SK-N-SH (cell line): ENCODE results near the gene TRPC6. TPM values are rescaled to one million over a fixed set of nuclear protein-coding genes. Genes with fewer than 3 reads are reported as not detected.

Experiments
- CTCF ChIA-PET: fragments of 300-600, 350-600 bp; formaldehyde crosslinking; extraction: SDS; loops from one replicate; lab custom pipeline; 2021; lab: Yijun Ruan, JAX
- POLR2A ChIA-PET: fragments of 350-600 bp; sonication (Branson Sonifier 250); formaldehyde crosslinking; extraction: SDS; loops from one replicate; lab custom pipeline; 2020; ENCODE audit warnings: antibody characterized with exemption, inconsistent platforms; lab: Yijun Ruan, JAX
- DNase-seq: peaks from one replicate; pipeline ENCODE4 v3.0.0; 2012
- H2AFZ ChIP-seq: fragments of 200-600 bp; sonication (generic); 2 replicates; pipeline ENCODE4 v1.8.1; 2016; ENCODE audit warnings: antibody characterized with exemption, mild to moderate bottlenecking, low read depth
- H3F3A ChIP-seq: fragments of 200-600 bp; sonication (generic); replicated peaks from 2 replicates; pipeline ENCODE3; 2016; ENCODE audit warnings: antibody characterized with exemption, mild to moderate bottlenecking; ENCODE audit not compliant: insufficient read depth
- H3K27ac ChIP-seq, 2 experiments: fragments of 200-500 bp in 1 of 2; fragments of 200-600 bp in 1 of 2; sonication (Bioruptor generic) in 1 of 2; sonication (generic), shearing (Covaris generic) in 1 of 2; 2 replicates each; pipeline versions ENCODE4 v1.5.1 to v1.6.1; 2014 to 2016; ENCODE audit warnings: low read depth in 2 of 2, inconsistent platforms in 1 of 2, low read length in 1 of 2, mild to moderate bottlenecking in 1 of 2, mixed read lengths in 1 of 2
- H3K27me3 ChIP-seq: fragments of 200-600 bp; sonication (generic), shearing (Covaris generic); 2 replicates; pipeline ENCODE4 v1.6.1; 2016; ENCODE audit warnings: mixed run types; ENCODE audit not compliant: insufficient read depth
- H3K36me3 ChIP-seq, 2 experiments: fragments of 200-500 bp in 1 of 2; fragments of 200-600 bp in 1 of 2; sonication (Bioruptor generic) in 1 of 2; sonication (generic) in 1 of 2; replicated peaks in 1 of 2; 2 replicates each; pipeline versions ENCODE3 to v1.5.1; 2014 to 2016; ENCODE audit warnings: low read length in 1 of 2, mild to moderate bottlenecking in 1 of 2; ENCODE audit not compliant: insufficient read depth in 2 of 2, control insufficient read depth in 1 of 2
- H3K4me1 ChIP-seq, 2 experiments: fragments of 200-500 bp in 1 of 2; fragments of 200-600 bp in 1 of 2; sonication (Bioruptor generic) in 1 of 2; sonication (generic), shearing (Covaris generic) in 1 of 2; 2 replicates each; pipeline versions ENCODE4 v1.5.1 to v1.6.1; 2014 to 2016; ENCODE audit warnings: low read depth in 1 of 2, low read length in 1 of 2, mixed run types in 1 of 2; ENCODE audit not compliant: insufficient read depth in 2 of 2, control insufficient read depth in 1 of 2
- H3K4me2 ChIP-seq: fragments of 200-600 bp; sonication (generic), shearing (Covaris generic); 2 replicates; pipeline ENCODE4 v1.6.1; 2017; ENCODE audit warnings: mixed run types
- H3K4me3 ChIP-seq, 2 experiments: fragments of 200-500 bp in 1 of 2; fragments of 200-600 bp in 1 of 2; sonication (Bioruptor generic) in 1 of 2; sonication (generic), shearing (Covaris generic) in 1 of 2; 2 replicates each; pipeline versions ENCODE4 v1.5.1 to v1.8.1; 2014 to 2016; ENCODE audit warnings: low read depth in 2 of 2, inconsistent platforms in 1 of 2, low read length in 1 of 2, mild to moderate bottlenecking in 1 of 2, mixed read lengths in 1 of 2, moderate library complexity in 1 of 2
- H3K79me2 ChIP-seq: fragments of 200-600 bp; sonication (generic); 2 replicates; pipeline ENCODE4 v1.8.1; 2017; ENCODE audit warnings: mild to moderate bottlenecking; ENCODE audit not compliant: insufficient read depth
- H3K9ac ChIP-seq: fragments of 200-600 bp; sonication (generic); 2 replicates; pipeline ENCODE4 v1.6.1; 2017; ENCODE audit warnings: mixed run types
- H3K9me2 ChIP-seq: fragments of 200-600 bp; sonication (generic); 2 replicates; pipeline ENCODE4 v1.6.1; 2017; ENCODE audit warnings: mixed run types
- H3K9me3 ChIP-seq: fragments of 200-600 bp; sonication (generic); 2 replicates; pipeline ENCODE4 v1.6.1; 2017; ENCODE audit warnings: mixed run types, mild to moderate bottlenecking, moderate library complexity
- H4K20me1 ChIP-seq: fragments of 200-600 bp; sonication (generic); 2 replicates; pipeline ENCODE4 v1.6.1; 2017; ENCODE audit warnings: mild to moderate bottlenecking, mixed run types; ENCODE audit not compliant: insufficient read depth
- ELF1 ChIP-seq: IDR thresholded peaks from 2 replicates; pipeline ENCODE4 v1.4.0; 2012
- FOSL2 ChIP-seq: IDR thresholded peaks from 2 replicates; pipeline ENCODE4 v1.4.0; 2012; ENCODE audit warnings: low read depth, mild to moderate bottlenecking, moderate library complexity, borderline replicate concordance
- GABPA ChIP-seq: IDR thresholded peaks from 2 replicates; pipeline ENCODE4 v1.4.0; 2012; ENCODE audit warnings: low read depth, mild to moderate bottlenecking
- NRF1 ChIP-seq: IDR thresholded peaks from 2 replicates; pipeline ENCODE4 v1.6.1; 2012; ENCODE audit warnings: low read depth, mild to moderate bottlenecking, low read length
- POLR2AphosphoS5 ChIP-seq: IDR thresholded peaks from 2 replicates; pipeline ENCODE4 v1.6.1; 2012; ENCODE audit warnings: low read depth, low read length
- RAD21 ChIP-seq: IDR thresholded peaks from 2 replicates; pipeline ENCODE4 v1.6.1; 2012; ENCODE audit warnings: mild to moderate bottlenecking, low read length
- RCOR1 ChIP-seq: fragments of 150-350 bp; IDR thresholded peaks from 2 replicates; pipeline ENCODE4 v1.6.1; 2017; ENCODE audit warnings: antibody characterized with exemption, low read length
- SIN3A ChIP-seq: IDR thresholded peaks from 2 replicates; pipeline ENCODE4 v1.6.1; 2012; ENCODE audit warnings: low read depth, mild to moderate bottlenecking, low read length, moderate library complexity, borderline replicate concordance
- SMC3 ChIP-seq: IDR thresholded peaks from 2 replicates; pipeline ENCODE4 v1.6.1; 2012; ENCODE audit warnings: low read depth, low read length, improper control_type of control experiment
- TCF12 ChIP-seq: IDR thresholded peaks from 2 replicates; pipeline ENCODE4 v1.4.0; 2012
- TEAD4 ChIP-seq: IDR thresholded peaks from 2 replicates; pipeline ENCODE4 v1.4.0; 2012; ENCODE audit warnings: mild to moderate bottlenecking, borderline replicate concordance; ENCODE audit not compliant: insufficient read depth
- YY1 ChIP-seq: IDR thresholded peaks from 2 replicates; pipeline ENCODE4 v1.4.0; 2012; ENCODE audit warnings: low read depth, mild to moderate bottlenecking
- WGBS: methylation state at CpG from one replicate; pipeline ENCODE4 v1.1.6; 2017; ENCODE audit warnings: low lambda C conversion rate; 5-methylcytosine and 5-hydroxymethylcytosine counted together
- polyA plus RNA-seq, 3 experiments: library from polyadenylated mRNA; depleted of rRNA; stranded (reverse); fragments of >200 nt; gene quantifications; 2 replicates each; pipeline ENCODE4 v1.2.3, GENCODE V29; 2012
- TF ChIP-seq, protein P1 (sequence below): IDR thresholded peaks from 2 replicates; pipeline ENCODE4 v1.4.0; 2012; ENCODE audit warnings: low read depth, borderline replicate concordance
- TF ChIP-seq, protein P2 (sequence below): fragments of 150-350 bp; IDR thresholded peaks from 2 replicates; pipeline ENCODE4 v1.6.1; 2016; ENCODE audit warnings: mild to moderate bottlenecking, low read depth, low read length
- TF ChIP-seq, protein P3 (sequence below): fragments of 150-350 bp; IDR thresholded peaks from 2 replicates; pipeline ENCODE4 v1.6.1; 2017; ENCODE audit warnings: antibody characterized with exemption, low read length, low read depth, borderline replicate concordance
- TF ChIP-seq, protein P4 (sequence below): fragments of 200-600 bp; sonication (generic); IDR thresholded peaks from 2 replicates; pipeline ENCODE4 v1.6.1; 2017; ENCODE audit warnings: antibody characterized with exemption, mild to moderate bottlenecking, moderate library complexity
- TF ChIP-seq, protein P5 (sequence below): IDR thresholded peaks from 2 replicates; pipeline ENCODE4 v1.4.0; 2012; ENCODE audit warnings: low read depth, borderline replicate concordance

TRPC6 gene
- polyA plus RNA-seq, 1 of the 3 experiments (the other 2 are of a cell fraction), result not detected

DNA sequence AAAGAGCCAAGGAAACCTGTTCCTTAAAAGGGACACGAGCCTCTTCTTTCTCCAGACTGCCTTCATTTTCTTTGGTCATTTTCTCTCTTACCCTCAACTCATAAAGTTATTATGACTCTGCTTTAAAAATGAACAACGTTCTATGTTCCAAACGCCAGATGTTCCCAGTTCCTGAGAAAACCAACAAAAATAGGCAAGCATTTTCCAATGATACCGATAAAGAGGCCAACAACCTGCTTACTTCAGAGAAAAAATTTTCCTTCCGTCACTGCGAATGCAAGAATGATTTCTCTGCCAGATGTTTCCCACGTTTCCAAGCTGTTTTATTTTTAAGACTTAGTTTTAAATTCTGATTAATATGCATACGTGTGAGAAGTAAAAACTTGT lies 315 bp upstream of the TRPC6 start:
- no peak overlapping the region for H2AFZ ChIP-seq
- H3K4me2 ChIP-seq, result no peak overlapping the region
- no peak for TF ChIP-seq GABPA
- no peak for TF ChIP-seq RAD21
- TF ChIP-seq, protein P1, sequence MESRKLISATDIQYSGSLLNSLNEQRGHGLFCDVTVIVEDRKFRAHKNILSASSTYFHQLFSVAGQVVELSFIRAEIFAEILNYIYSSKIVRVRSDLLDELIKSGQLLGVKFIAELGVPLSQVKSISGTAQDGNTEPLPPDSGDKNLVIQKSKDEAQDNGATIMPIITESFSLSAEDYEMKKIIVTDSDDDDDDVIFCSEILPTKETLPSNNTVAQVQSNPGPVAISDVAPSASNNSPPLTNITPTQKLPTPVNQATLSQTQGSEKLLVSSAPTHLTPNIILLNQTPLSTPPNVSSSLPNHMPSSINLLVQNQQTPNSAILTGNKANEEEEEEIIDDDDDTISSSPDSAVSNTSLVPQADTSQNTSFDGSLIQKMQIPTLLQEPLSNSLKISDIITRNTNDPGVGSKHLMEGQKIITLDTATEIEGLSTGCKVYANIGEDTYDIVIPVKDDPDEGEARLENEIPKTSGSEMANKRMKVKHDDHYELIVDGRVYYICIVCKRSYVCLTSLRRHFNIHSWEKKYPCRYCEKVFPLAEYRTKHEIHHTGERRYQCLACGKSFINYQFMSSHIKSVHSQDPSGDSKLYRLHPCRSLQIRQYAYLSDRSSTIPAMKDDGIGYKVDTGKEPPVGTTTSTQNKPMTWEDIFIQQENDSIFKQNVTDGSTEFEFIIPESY, result no peak

DNA sequence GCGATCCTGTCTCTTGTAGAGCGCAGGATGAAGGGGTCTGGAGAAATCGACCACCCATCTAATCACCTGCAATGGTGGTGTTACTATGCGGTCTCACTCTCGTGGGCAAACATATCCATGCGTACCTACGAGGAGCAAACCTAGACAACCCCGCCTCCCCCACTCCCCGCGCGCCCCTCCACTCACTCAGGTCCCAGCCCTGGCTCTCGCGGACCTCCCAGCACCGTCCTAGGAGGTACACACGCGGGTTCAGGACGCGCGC lies 887 bp downstream of the TRPC6 start:
- no peak overlapping the region for H2AFZ ChIP-seq
- H3K4me2 ChIP-seq, result no peak overlapping the region
- POLR2A ChIA-PET, result no interaction called here
- no peak for TF ChIP-seq RCOR1
- no peak for TF ChIP-seq SIN3A
- TF ChIP-seq TEAD4, result no peak
- TF ChIP-seq, protein P2, sequence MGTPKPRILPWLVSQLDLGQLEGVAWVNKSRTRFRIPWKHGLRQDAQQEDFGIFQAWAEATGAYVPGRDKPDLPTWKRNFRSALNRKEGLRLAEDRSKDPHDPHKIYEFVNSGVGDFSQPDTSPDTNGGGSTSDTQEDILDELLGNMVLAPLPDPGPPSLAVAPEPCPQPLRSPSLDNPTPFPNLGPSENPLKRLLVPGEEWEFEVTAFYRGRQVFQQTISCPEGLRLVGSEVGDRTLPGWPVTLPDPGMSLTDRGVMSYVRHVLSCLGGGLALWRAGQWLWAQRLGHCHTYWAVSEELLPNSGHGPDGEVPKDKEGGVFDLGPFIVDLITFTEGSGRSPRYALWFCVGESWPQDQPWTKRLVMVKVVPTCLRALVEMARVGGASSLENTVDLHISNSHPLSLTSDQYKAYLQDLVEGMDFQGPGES, result no peak
- TF ChIP-seq, protein P3, sequence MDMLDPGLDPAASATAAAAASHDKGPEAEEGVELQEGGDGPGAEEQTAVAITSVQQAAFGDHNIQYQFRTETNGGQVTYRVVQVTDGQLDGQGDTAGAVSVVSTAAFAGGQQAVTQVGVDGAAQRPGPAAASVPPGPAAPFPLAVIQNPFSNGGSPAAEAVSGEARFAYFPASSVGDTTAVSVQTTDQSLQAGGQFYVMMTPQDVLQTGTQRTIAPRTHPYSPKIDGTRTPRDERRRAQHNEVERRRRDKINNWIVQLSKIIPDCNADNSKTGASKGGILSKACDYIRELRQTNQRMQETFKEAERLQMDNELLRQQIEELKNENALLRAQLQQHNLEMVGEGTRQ, result no peak
- TF ChIP-seq, protein P4, sequence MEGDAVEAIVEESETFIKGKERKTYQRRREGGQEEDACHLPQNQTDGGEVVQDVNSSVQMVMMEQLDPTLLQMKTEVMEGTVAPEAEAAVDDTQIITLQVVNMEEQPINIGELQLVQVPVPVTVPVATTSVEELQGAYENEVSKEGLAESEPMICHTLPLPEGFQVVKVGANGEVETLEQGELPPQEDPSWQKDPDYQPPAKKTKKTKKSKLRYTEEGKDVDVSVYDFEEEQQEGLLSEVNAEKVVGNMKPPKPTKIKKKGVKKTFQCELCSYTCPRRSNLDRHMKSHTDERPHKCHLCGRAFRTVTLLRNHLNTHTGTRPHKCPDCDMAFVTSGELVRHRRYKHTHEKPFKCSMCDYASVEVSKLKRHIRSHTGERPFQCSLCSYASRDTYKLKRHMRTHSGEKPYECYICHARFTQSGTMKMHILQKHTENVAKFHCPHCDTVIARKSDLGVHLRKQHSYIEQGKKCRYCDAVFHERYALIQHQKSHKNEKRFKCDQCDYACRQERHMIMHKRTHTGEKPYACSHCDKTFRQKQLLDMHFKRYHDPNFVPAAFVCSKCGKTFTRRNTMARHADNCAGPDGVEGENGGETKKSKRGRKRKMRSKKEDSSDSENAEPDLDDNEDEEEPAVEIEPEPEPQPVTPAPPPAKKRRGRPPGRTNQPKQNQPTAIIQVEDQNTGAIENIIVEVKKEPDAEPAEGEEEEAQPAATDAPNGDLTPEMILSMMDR, result no peak
- no peak for TF ChIP-seq NRF1
- no peak for TF ChIP-seq SMC3
- no peak for TF ChIP-seq TCF12
- no peak for TF ChIP-seq ELF1
- no peak for TF ChIP-seq YY1
- TF ChIP-seq POLR2AphosphoS5, result no peak
- TF ChIP-seq FOSL2, result no peak
- TF ChIP-seq, protein P5, sequence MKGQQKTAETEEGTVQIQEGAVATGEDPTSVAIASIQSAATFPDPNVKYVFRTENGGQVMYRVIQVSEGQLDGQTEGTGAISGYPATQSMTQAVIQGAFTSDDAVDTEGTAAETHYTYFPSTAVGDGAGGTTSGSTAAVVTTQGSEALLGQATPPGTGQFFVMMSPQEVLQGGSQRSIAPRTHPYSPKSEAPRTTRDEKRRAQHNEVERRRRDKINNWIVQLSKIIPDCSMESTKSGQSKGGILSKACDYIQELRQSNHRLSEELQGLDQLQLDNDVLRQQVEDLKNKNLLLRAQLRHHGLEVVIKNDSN, result no peak
- TF ChIP-seq, all 33 proteins: peak for 0
- WGBS, result 3% methylated on average over 5 of the region's 19 CpGs
- H3K4me1 ChIP-seq, result no peaks in the 10 kb centered on the region
- no peak overlapping the region for H3K27ac ChIP-seq
- no peaks in the 10 kb centered on the region for H3K36me3 ChIP-seq
- H3K9me2 ChIP-seq, result no peaks in the 10 kb centered on the region
- H3F3A ChIP-seq, result no peaks in the 10 kb centered on the region
- no peak overlapping the region for H3K4me3 ChIP-seq
- peaks cover 24% of the 10 kb centered on the region for H3K27me3 ChIP-seq
- no peaks in the 10 kb centered on the region for H4K20me1 ChIP-seq
- no peaks in the 10 kb centered on the region for H3K9me3 ChIP-seq
- no peak overlapping the region for H3K9ac ChIP-seq
- no peaks in the 10 kb centered on the region for H3K79me2 ChIP-seq
- peak; percentile 8 for DNase-seq
- CTCF ChIA-PET, result no interaction called here

More for the DNA sequence above, 315 bp upstream of the TRPC6 start:
- H3K27me3 ChIP-seq, result peaks cover 24% of the 10 kb centered on the region
- H3K4me3 ChIP-seq, result no peak overlapping the region
- no peak for DNase-seq
- H3F3A ChIP-seq, result no peaks in the 10 kb centered on the region
- CTCF ChIA-PET, result no interaction called here
- no peaks in the 10 kb centered on the region for H3K9me3 ChIP-seq
- 6% methylated on average over 8 of the region's 8 CpGs for WGBS
- H3K9me2 ChIP-seq, result no peaks in the 10 kb centered on the region
- H3K36me3 ChIP-seq, result no peaks in the 10 kb centered on the region
- no peaks in the 10 kb centered on the region for H3K79me2 ChIP-seq
- H3K27ac ChIP-seq, result no peak overlapping the region
- no peaks in the 10 kb centered on the region for H3K4me1 ChIP-seq
- no peaks in the 10 kb centered on the region for H4K20me1 ChIP-seq
- H3K9ac ChIP-seq, result no peak overlapping the region
- POLR2A ChIA-PET, result no interaction called here
